Germinal center (tissue), 1 donor: Measurements from ENCODE around the gene B9D1.

Source experiments
- DNase-seq: peaks from one replicate; pipeline ENCODE4 v3.0.0; 2012; ENCODE audit warnings: mixed read lengths, low spot score

B9D1 gene

DNA sequence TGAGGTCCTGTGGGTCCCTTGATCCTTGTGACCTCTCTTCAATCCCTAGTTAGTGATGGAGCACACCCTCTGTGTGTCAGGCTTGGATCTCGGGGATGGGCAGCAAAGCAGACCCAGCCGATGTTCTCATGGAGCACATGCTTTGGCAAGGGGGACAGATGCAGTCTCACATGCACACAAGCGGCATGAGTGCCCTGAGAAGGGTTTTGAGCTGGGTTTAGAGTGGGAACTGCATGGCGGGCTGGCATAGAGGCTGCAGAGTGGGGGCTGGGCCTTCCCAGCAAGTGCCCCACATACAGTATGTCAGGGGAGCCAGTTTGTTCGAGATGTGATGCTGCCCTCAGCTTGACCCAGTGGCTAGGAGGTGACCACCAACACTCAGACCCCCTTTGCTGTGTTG, 41.6 kb downstream of the B9D1 start:
- DNase-seq = no peak

DNA sequence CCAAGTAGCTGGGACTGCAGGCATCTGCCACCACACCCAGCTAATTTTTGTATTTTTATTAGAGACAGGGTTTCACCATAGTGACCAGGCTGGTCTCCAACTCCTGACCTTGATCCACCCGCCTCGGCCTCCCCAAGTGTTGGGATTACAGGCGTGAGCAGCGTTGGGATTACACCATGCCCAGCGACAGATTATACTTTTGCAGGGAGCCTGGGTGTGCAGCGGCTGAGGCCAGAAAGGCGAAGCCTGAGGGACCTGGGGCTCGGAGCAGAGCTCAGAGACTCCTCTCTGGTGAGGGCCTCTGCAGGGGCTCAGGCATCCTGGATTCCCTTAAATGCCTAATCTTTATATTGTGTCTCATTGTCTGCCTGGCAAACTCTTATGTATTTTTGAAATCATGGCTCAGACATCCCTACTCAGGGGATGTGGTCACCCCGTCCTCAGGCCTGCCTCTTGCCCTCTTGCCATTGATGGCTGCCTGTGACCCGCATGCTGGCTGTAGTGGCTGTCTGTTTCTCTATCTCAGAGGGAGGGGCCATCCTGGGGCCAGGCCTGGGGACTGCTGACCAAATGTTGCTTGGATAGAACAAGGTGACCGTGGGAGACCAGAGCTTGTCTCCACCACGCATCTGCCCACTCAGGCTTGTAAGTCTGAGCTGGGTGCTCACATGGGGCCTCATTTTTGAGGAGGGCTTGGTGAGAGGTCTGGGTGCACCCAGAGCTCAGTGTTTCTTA, 42.6 kb downstream of the B9D1 start:
- no peak for DNase-seq

GRCh38 chr17:19318611-19319010, 43.9 kb downstream of the B9D1 start:
- no peak for DNase-seq

DNA sequence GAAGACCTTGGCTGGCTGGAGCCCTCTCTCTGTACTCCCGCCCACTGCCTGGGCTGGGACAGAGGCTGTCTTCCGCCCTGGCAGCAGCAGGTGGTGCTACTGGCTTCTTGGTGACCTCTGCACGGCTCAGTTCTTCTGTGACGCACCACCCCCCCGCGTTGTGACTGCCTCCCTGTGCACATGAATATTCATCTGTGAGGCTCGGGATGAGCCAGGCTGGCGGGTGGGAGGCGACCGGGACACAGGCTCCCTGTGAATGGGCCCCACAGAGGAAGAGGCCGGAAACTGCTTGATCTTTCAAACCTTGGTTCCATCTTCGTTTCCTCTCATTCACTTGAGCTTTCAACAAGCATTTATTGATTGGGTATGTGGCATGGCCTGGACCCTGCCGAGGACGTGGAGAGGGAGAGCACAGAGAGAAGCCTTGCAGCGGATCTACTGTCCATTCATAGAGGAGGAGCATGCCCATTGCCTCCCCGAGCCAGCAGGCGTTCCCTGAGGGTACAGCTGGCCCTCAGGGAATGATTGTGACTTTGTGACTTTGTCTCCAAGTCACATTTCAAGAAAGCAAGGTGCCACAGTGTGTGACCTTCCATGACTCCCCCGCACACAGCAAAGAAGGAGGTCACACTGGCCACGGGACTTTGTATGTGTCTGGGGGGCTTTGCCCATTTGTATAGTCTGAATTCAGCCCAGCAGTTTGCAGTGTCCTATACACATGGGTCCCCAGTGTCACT, 45.0 kb downstream of the B9D1 start:
- peak; percentile 40 for DNase-seq

DNA sequence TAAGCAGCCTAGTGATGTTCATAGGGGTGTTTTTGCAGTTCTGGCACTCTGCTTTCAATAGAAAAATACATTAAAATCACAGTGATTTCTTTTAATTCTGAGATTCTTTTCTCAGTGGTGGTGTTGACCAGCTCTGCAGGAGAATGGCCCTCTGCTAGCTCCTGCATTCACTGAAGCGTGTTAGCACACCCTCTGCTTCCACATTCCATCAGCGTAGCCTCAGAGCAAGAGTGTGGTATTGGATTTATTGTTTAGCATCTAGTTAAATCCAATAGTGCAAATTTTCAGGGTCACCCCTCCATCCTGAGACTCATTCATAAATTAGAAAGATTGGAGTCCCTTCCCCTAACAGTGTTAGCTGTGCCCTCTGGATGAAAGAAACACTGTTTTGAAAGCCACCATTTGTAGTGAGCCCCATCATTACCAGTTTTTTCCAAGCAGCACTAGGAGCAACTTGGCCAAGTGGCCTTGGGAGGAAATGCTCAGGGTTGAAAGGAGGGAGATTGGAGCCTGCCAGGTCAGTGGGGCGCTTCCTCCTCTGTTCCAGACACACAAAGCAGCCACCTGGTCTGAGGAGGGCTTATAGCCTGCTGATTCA, 45.7 kb downstream of the B9D1 start:
- no peak for DNase-seq

- no peak for DNase-seq
Measured at GRCh38 chr17:19315104-19315503, 47.4 kb downstream of the B9D1 start.

- no peak for DNase-seq
Measured at GRCh38 chr17:19313746-19314651, 48.5 kb downstream of the B9D1 start.

DNA sequence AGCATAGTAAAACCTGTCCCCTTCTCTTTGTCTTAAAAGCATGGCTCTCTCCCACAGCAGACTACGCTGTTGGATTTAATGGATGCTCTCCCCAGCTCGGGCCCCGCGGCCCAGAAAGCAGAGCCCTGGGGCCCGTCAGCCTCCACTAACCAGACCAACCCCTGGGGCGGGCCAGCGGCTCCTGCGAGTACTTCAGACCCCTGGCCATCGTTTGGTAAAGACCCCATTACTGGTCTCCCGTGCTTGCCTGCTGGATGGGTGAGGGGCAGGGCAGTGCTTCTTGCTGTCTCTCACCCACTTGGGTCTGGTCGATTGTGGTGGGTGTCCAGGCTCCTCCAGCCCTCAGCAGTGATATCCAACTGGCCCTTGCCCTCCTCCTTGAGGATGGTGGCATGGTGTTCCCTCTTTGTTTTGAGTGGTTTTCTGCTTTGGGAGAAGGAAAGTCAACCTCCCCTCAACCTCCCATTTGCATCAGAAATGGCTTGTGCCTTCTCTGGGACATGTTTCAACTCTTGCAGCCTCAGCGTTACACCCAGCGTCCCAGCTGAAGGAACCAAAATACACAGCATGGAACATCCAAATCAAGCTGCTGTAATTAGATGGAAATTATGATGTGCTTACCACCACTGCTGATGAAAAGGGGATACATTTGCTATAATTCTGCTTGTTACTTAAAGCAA, 49.3 kb downstream of the B9D1 start:
- no peak for DNase-seq

- no peak for DNase-seq
Measured at GRCh38 chr17:19312406-19312805, 50.1 kb downstream of the B9D1 start.

DNA sequence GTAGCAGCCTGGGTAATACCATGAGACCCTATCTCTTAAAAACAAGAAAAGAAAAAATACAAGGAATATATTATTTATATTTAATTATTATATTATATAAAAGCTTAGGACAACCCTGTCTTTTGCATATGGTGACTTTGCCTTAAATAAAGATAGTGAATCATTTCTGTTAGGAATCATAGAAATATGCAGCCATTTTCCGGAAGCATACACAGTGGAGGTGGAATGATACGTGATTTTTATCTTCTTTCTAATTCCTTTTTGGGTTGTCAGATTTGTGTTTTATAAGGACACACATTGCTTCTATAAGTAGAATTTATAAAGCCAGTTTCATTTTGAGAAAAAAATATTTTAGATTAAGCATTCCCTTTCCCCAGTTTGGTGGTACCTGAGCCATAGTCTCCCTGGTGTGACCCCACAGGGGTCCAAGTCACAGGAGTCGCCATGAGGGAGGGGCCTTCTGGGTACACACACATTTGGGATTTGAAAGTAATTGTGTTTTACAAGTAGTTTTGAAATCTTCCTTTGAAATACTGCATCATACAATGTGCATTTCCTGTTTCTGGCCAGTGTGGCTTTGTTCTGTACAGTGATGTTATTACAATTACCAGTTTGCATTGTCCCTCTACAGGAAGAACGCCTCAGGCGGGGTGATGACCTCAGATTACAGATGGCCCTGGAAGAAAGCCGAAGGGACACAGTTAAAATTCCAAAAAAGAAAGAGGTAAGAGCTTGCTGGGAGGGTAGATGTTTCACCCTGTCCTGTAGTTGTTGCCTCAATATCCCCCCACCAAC, 50.9 kb downstream of the B9D1 start:
- no peak for DNase-seq

GRCh38 chr17:19311016-19311415, 51.5 kb downstream of the B9D1 start:
- DNase-seq = no peak

- DNase-seq = no peak
Measured at GRCh38 chr17:19310151-19310550, 52.4 kb downstream of the B9D1 start.

GRCh38 chr17:19309701-19310100, 52.8 kb downstream of the B9D1 start:
- DNase-seq = no peak

DNA sequence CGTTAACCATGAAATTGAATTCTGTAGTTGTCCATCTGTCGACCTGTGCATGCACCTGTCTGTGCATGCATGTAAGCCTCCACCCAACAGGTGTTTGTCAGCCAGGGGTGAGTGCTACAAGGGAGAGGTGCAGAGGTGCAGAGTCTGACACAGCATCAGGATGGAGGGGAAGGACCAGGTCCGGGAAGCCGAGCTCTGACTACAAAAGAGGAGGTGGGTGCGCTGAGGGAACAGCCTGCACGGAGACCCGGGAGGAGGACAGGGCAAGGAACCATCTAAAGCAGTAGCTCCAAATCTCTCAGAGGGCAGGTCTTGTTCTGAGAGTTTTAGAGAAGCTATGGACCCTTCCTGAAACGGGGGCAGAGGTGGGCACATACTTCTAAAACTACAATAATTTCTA, 54.1 kb downstream of the B9D1 start:
- no peak for DNase-seq

DNA sequence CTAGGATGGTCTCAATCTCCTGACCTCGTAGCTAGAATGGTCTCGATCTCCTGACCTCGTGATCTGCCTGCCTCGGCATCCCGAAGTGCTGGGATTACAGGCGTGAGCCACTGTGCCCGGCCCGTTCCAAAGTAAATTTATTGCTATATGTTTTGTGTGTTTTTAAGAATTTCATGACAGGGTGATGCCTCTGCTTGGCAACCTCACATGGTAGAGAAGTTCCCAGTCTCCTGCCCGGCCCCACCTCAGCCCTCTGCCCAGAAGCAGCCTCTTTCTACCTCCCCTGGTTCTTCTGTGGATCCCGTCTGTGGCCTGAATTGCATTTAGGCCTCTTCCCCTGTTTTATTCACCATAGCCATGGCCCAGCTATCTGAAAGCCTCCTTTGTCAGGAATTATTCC, 55.0 kb downstream of the B9D1 start:
- no peak for DNase-seq

- DNase-seq = peak; percentile 70
Measured at GRCh38 chr17:19306160-19307111, 56.1 kb downstream of the B9D1 start.

- no peak for DNase-seq
Measured at GRCh38 chr17:19305761-19306159, 56.8 kb downstream of the B9D1 start.

- no peak for DNase-seq
Measured at GRCh38 chr17:19305256-19305655, 57.3 kb downstream of the B9D1 start.

- no peak for DNase-seq
Measured at GRCh38 chr17:19304751-19305150, 57.8 kb downstream of the B9D1 start.

DNA sequence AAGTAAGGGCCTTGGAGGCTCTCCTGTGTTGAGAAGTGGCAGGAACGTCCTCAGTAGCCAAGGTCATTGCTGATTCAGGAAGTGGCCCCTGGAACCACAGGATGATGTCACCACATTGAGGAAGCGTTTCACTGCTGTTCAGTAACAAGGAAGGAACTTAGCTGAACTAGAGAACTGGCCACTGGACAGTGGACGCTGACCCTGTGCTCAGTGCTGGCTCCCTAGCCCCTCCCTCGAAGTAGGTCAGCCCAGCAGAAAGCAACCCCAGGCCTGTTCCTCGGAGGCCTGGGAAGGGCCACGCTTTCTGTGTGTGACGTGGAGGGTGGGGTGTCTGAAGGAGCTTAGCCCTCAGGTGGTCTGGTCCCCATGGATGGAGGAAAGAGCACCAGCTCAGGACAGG, 58.3 kb downstream of the B9D1 start:
- DNase-seq = no peak
